K562 (cell line): ENCODE results near the gene PRSS48.

Experiments
- CHD2 ChIP-seq: IDR thresholded peaks from 2 replicates; pipeline ENCODE4 v1.6.1; 2011; ENCODE audit warnings: low read depth, low read length
- CTCF ChIP-seq, 3 experiments: IDR thresholded peaks in 2 of 3; conservative IDR thresholded peaks in 1 of 3; 2 replicates each; pipeline ENCODE4 v1.5.1; 2011 to 2012; ENCODE audit warnings: low read length in 3 of 3, mild to moderate bottlenecking in 3 of 3, control low read depth in 2 of 3, improper control_type of control experiment in 1 of 3, inconsistent platforms in 1 of 3, low read depth in 1 of 3, mixed read lengths in 1 of 3, moderate library complexity in 1 of 3; ENCODE audit not compliant: insufficient read depth in 2 of 3
- FOXM1 ChIP-seq, 2 experiments: fragments of 450-650 bp in 1 of 2; sonication (generic) in 1 of 2; formaldehyde crosslinking in 1 of 2; IDR thresholded peaks; 2 replicates each; pipeline versions ENCODE4 v1.6.1 to v1.9.0; 2017 to 2022; ENCODE audit warnings: low read depth in 2 of 2, mild to moderate bottlenecking in 2 of 2, missing genetic modification reagents in 1 of 2, moderate library complexity in 1 of 2
- GABPA ChIP-seq: fragments of 200-800 bp; sonication (Bioruptor generic); conservative IDR thresholded peaks from 2 replicates; pipeline ENCODE4 v1.6.1; 2016; ENCODE audit warnings: low read depth, missing genetic modification characterization, missing compliant biosample characterization
- HDAC1 ChIP-seq, 2 experiments: fragments of 450-650 bp; IDR thresholded peaks; 2 replicates each; pipeline ENCODE4 v1.6.1; 2016 to 2017; ENCODE audit warnings: inconsistent platforms in 1 of 2, mild to moderate bottlenecking in 1 of 2, moderate library complexity in 1 of 2
- KAT7 ChIP-seq: sonication (generic); formaldehyde crosslinking; IDR thresholded peaks from 2 replicates; pipeline ENCODE4 v1.8.0; 2022; ENCODE audit warnings: missing genetic modification reagents, mild to moderate bottlenecking, borderline replicate concordance
- NFE2 ChIP-seq: IDR thresholded peaks from 2 replicates; pipeline ENCODE4 v1.6.1; 2014; ENCODE audit warnings: antibody characterized with exemption, low read depth
- POLR2A ChIP-seq: fragments of 450-650 bp; conservative IDR thresholded peaks from 2 replicates; pipeline ENCODE4 v1.6.1; 2016
- SMAD3 ChIP-seq: fragments of 450-650 bp; formaldehyde crosslinking; conservative IDR thresholded peaks from 2 replicates; pipeline ENCODE4 v1.4.0; 2020; ENCODE audit warnings: mild to moderate bottlenecking

DNA sequence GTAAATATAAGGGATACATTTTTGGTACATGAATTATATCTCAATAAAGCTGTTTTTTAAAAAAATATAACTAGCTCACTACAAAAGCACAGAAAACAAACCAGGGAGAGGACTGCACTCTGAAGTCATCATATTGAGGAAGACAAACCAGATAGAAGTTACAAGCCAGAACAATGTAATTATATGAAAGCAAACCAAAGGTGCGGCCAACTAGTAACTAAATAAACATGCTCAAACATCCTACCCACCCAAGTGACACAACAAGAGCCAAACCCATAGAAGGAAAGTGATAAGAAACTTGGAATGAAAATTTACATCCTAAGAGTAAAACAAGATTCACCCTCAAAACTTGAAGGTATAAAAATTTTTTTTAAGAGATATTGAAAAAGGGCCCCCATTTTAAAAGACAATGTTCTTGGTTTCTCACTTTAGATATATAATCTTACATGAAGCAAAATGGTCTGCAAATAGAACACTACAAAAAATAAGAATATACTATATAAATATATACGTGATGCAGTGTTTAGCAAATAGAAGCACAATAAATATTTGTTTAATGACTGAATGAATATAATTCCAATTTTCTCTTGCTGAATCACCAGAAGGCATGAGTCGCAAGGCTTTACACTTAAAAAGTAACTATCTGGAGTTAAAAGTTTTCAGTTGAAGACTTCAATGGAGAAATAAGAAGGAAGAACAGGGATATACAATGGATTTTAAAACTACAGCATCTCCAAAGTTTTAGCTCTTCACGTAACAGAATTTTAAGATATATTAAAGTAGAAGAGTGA is 52.5 kb downstream of the PRSS48 start:
- no peak for TF ChIP-seq CHD2
- no peak for TF ChIP-seq CTCF (IDR thresholded peaks at IDR 0.05 in 2 of 3, conservative IDR thresholded peaks at IDR 0.05 in 1 of 3; ENCODE audit: insufficient read depth in 2 of 3, low read depth in 1 of 3, low read length in 3 of 3)
- TF ChIP-seq SMAD3, result no peak
- TF ChIP-seq HDAC1 (IDR thresholded peaks at IDR 0.05), result no peak
- TF ChIP-seq GABPA (tag), result no peak
- TF ChIP-seq KAT7 (CRISPR knock-in tag), result no peak
- TF ChIP-seq NFE2, result no peak
- TF ChIP-seq POLR2A, result no peak
- no peak for TF ChIP-seq FOXM1 (IDR thresholded peaks at IDR 0.05; ENCODE audit: low read depth)
- no peak for TF ChIP-seq FOXM1 (CRISPR knock-in tag; IDR thresholded peaks at IDR 0.05; ENCODE audit: low read depth)
